ENCODE measurements around the gene MDFI.

MDFI gene

DNA sequence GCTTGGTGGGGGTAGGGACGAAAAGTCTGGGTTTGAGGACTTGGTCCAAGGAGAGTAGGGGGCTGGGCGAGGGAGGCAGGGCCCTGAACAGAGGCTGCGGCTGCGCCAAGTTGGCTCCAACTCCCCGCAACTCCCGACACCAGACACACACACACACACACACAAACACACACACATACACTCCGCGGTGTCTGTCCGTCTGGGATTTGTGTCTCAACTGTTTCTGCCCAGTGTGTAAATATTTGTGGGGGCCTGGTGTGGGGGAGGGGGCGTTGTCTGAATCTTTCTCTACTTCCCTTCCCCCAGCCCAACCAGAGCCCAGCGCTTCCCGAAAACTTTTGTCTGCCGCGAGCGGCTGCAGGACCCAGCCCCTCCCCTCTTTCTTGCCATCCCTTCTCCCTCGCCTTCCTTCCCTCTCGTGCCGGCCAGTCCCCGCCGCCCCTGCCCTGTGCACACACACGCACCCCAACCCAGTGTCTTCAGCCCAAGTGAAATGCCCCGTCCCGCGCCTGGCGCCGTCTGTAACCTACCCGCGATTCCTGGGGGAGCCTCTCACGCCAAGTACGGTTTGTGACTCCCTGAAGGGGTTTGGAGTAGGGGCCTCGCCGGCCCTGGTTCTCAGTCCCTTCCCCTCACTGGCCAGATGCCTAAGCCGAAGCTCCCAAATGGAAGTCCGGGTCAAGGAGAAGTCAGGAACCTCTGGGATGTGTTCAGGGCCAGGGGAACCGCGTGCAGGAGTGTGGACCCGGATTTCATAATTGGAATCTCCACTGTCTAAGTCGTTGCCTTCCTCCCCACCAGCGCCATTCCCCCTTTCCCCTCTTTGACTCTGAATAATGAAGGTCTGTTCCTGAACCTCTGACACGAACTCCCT, 904 bp downstream of the MDFI start:
- Histone ChIP-seq H3K9me3 (ENCODE audit: control extremely low read depth in 1 of 5, control insufficient read depth in 4 of 5, insufficient read depth in 2 of 5, low read depth in 1 of 5, low read length in 4 of 5) (no peaks in the 10 kb centered on the region), H3K27ac (ENCODE audit: insufficient read depth in 1 of 2, low read depth in 1 of 2, low read length in 2 of 2, poor library complexity in 1 of 2, severe bottlenecking in 2 of 2) (no peak overlapping the region), H3K4me3 (ENCODE audit: control insufficient read depth in 1 of 7, extremely low read depth in 1 of 7, insufficient read depth in 4 of 7, low read depth in 2 of 7, low read length in 6 of 7) (peak overlapping the region in 6 of 7 experiments; percentile 29 to 74 (median 66)), H3K4me1 (ENCODE audit: control extremely low read depth in 1 of 4, control insufficient read depth in 4 of 4, insufficient read depth in 4 of 4, low read length in 3 of 4) (peaks cover 0 to 46% (median 40%) of the 10 kb centered on the region in 4 experiments), H3K36me3 (ENCODE audit: control insufficient read depth in 4 of 4, insufficient read depth in 4 of 4, low read length in 3 of 4) (no peaks in the 10 kb centered on the region), H3K27me3 (replicated peaks in 2 of 5; ENCODE audit: control insufficient read depth in 4 of 5, insufficient read depth in 5 of 5, low read length in 4 of 5) (peaks cover 0 to 60% (median 15%) of the 10 kb centered on the region in 5 experiments)
- WGBS (ENCODE audit: insufficient coverage): 54% methylated on average over 24 of the region's 40 CpGs
- ChIA-PET CTCF (no interaction called here), POLR2A (no interaction called here)
- peak in 1 of 3 donors; percentile 42 for DNase-seq

DNA sequence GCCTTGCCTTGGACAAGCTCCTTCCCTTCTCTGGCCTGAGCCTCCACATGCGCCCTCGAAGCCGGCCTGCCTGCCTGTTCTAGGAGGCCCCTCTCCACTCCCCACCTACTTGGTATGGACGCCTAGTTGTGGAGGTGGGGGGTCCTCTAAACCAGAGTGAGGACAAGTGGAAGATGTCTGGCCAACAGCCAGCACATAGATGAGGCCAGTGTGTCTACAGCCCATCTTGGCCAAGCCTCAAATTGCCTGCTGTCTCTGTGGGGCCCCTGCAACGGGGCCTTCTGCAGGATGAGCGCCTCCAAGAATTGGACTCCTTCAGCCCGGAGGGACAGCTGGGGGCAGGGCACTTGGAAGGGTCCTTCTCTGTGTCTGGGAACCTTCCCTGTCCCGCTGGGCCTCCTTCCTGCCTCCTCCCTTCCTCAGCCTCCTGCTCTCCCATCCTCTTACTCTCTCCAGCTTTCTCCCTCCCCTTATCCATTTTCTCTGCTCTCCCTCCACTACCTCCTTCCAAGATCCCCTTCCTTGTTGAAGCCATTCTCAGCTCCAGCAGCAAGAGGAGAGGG, 1.6 kb downstream of the MDFI start:
- Histone ChIP-seq H3K4me1 (ENCODE audit: control extremely low read depth in 1 of 4, control insufficient read depth in 4 of 4, insufficient read depth in 4 of 4, low read length in 3 of 4) (peaks cover 0 to 40% (median 33%) of the 10 kb centered on the region in 4 experiments), H3K27me3 (replicated peaks in 2 of 5; ENCODE audit: control insufficient read depth in 4 of 5, insufficient read depth in 5 of 5, low read length in 4 of 5) (peaks cover 0 to 60% (median 15%) of the 10 kb centered on the region in 5 experiments), H3K36me3 (ENCODE audit: control insufficient read depth in 4 of 4, insufficient read depth in 4 of 4, low read length in 3 of 4) (no peaks in the 10 kb centered on the region), H3K9me3 (ENCODE audit: control extremely low read depth in 1 of 5, control insufficient read depth in 4 of 5, insufficient read depth in 2 of 5, low read depth in 1 of 5, low read length in 4 of 5) (no peaks in the 10 kb centered on the region), H3K27ac (ENCODE audit: insufficient read depth in 1 of 2, low read depth in 1 of 2, low read length in 2 of 2, poor library complexity in 1 of 2, severe bottlenecking in 2 of 2) (no peak overlapping the region), H3K4me3 (ENCODE audit: control insufficient read depth in 1 of 7, extremely low read depth in 1 of 7, insufficient read depth in 4 of 7, low read depth in 2 of 7, low read length in 6 of 7) (no peak overlapping the region)
- ChIA-PET CTCF (no interaction called here), POLR2A (no interaction called here)
- 96% methylated on average over 3 of the region's 8 CpGs for WGBS (ENCODE audit: insufficient coverage)
- DNase-seq: no peak

DNA sequence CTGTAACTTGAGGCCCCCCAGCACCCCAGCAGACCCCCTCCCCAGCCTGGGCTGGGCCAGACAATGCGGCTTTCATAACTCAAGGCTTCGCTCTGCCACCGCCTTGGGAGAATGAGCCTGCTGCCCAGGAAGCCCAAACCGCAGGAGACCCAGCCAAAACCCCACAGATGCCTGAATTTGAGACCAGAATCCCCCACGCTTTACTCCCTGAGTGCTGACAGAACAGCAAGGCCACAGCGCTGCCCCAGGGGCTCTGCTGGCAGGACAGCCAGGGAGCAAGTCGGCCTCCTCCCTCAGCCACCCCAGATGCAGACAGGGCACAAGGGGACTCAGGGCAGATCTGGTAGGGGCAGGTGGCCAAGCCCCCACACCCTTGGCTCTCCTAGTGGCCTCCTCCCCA, 2.2 kb downstream of the MDFI start:
- DNase-seq: no peak
- Histone ChIP-seq H3K27ac (ENCODE audit: insufficient read depth in 1 of 2, low read depth in 1 of 2, low read length in 2 of 2, poor library complexity in 1 of 2, severe bottlenecking in 2 of 2) (no peak overlapping the region), H3K36me3 (ENCODE audit: control insufficient read depth in 4 of 4, insufficient read depth in 4 of 4, low read length in 3 of 4) (no peaks in the 10 kb centered on the region), H3K27me3 (replicated peaks in 2 of 5; ENCODE audit: control insufficient read depth in 4 of 5, insufficient read depth in 5 of 5, low read length in 4 of 5) (peaks cover 0 to 60% (median 15%) of the 10 kb centered on the region in 5 experiments), H3K4me1 (ENCODE audit: control extremely low read depth in 1 of 4, control insufficient read depth in 4 of 4, insufficient read depth in 4 of 4, low read length in 3 of 4) (peaks cover 0 to 37% (median 28%) of the 10 kb centered on the region in 4 experiments), H3K4me3 (ENCODE audit: control insufficient read depth in 1 of 7, extremely low read depth in 1 of 7, insufficient read depth in 4 of 7, low read depth in 2 of 7, low read length in 6 of 7) (no peak overlapping the region), H3K9me3 (ENCODE audit: control extremely low read depth in 1 of 5, control insufficient read depth in 4 of 5, insufficient read depth in 2 of 5, low read depth in 1 of 5, low read length in 4 of 5) (no peaks in the 10 kb centered on the region)
- ChIA-PET POLR2A (interaction anchor here (0.7 kb wide), 1 partner anchor 931 kb away, joined by 3 read pairs; no protein-coding TSS in a partner anchor), CTCF (no interaction called here)
- WGBS (ENCODE audit: insufficient coverage): 98% methylated on average over 6 of the region's 7 CpGs

DNA sequence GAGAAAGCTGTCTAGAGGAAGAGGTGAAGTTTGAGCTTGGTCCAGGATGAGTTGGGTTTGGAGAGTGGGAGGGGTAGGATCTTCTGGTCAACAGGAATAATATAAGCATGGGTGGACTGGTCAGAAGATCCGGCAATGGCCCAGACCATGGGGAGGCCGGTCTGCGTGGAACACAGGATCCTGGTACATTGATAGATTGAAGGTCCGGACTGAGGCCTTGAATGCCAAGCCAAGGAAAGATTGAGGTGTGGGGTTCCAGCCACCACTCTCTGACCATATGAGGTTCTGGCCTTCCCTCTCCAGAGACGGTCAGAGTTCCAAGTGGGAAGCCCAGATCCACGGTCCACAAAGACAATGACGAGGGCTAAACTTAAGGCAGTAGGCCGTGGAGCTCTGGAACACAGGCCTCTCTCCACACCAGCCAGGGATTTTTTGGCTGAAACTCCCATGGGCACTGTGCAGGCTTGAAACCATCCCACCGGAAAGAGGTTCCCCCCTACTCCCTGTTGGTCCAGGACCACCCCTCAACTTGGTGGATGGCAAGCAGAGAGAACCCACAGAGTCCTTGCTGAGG, 3.2 kb downstream of the MDFI start:
- H3K4me3 ChIP-seq (ENCODE audit: control insufficient read depth in 1 of 7, extremely low read depth in 1 of 7, insufficient read depth in 4 of 7, low read depth in 2 of 7, low read length in 6 of 7): no peak overlapping the region
- H3K27me3 ChIP-seq (replicated peaks in 2 of 5; ENCODE audit: control insufficient read depth in 4 of 5, insufficient read depth in 5 of 5, low read length in 4 of 5): peaks cover 0 to 54% (median 15%) of the 10 kb centered on the region in 5 experiments
- H3K9me3 ChIP-seq (ENCODE audit: control extremely low read depth in 1 of 5, control insufficient read depth in 4 of 5, insufficient read depth in 2 of 5, low read depth in 1 of 5, low read length in 4 of 5): no peaks in the 10 kb centered on the region
- POLR2A ChIA-PET: interaction anchor here (0.6 kb wide), 1 partner anchor 238 kb away, joined by 4 read pairs; no protein-coding TSS in a partner anchor
- CTCF ChIA-PET: interaction anchor here (1.2 kb wide), 1 partner anchor 39 kb away, joined by 3 read pairs; no protein-coding TSS in a partner anchor
- H3K36me3 ChIP-seq (ENCODE audit: control insufficient read depth in 4 of 4, insufficient read depth in 4 of 4, low read length in 3 of 4): no peaks in the 10 kb centered on the region
- H3K4me1 ChIP-seq (ENCODE audit: control extremely low read depth in 1 of 4, control insufficient read depth in 4 of 4, insufficient read depth in 4 of 4, low read length in 3 of 4): peaks cover 0 to 41% (median 25%) of the 10 kb centered on the region in 4 experiments
- DNase-seq: no peak
- no peak overlapping the region for H3K27ac ChIP-seq (ENCODE audit: insufficient read depth in 1 of 2, low read depth in 1 of 2, low read length in 2 of 2, poor library complexity in 1 of 2, severe bottlenecking in 2 of 2)
- WGBS (ENCODE audit: insufficient coverage): 96% methylated on average over 9 of the region's 9 CpGs

DNA sequence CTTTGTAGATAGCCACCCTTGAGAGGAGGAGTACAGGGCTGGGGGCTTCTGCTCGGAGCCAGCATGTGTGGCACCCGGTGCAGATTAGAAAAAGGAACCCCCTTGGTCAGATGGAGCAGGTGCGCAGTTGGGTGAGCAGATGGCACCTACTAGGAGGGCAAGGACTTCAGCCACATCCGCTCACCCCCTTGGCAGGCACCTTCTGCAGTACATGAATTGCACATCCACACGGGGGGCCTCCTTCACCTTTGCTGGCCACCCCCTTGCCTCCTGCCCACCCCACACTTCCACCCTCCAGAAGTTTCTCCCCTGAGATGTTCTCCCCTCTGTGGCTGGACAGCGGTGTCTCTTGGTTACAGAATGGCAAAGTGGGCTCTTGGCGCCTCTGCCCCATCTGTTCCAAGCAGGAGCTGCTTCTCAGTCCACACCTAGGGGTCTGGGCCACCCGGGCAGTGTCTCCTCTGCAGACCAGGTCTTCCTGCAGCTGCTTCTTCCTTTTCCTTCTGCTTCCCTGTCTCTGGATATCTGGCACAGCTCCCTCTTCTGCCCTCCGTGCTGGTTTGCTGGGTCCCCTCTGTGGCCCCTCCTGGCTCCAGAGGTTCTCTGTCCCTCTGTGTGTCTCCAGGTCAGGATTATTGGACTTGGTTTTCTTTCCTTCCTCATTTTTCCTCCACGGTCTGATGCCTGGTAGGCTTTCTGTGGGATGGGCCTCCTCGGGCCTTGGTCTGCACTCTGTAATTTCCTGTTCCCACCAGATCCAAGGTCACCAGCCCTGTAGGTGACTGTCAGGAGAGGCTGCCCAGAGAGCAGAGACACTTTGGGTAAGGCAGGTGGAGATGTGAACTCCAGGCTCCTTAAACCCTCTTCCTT, 4.1 kb downstream of the MDFI start:
- ChIA-PET CTCF (interaction anchor here (1.2 kb wide), 1 partner anchor 39 kb away, joined by 3 read pairs; no protein-coding TSS in a partner anchor), POLR2A (interaction anchor here (0.6 kb wide), 1 partner anchor 237 kb away, joined by 4 read pairs; no protein-coding TSS in a partner anchor)
- peaks cover 0 to 41% (median 23%) of the 10 kb centered on the region in 4 experiments for H3K4me1 ChIP-seq (ENCODE audit: control extremely low read depth in 1 of 4, control insufficient read depth in 4 of 4, insufficient read depth in 4 of 4, low read length in 3 of 4)
- peaks cover 0 to 3% (median 0%) of the 10 kb centered on the region in 4 experiments for H3K36me3 ChIP-seq (ENCODE audit: control insufficient read depth in 4 of 4, insufficient read depth in 4 of 4, low read length in 3 of 4)
- 81% methylated on average over 11 of the region's 11 CpGs for WGBS (ENCODE audit: insufficient coverage)
- no peak overlapping the region for H3K27ac ChIP-seq (ENCODE audit: insufficient read depth in 1 of 2, low read depth in 1 of 2, low read length in 2 of 2, poor library complexity in 1 of 2, severe bottlenecking in 2 of 2)
- H3K27me3 ChIP-seq (replicated peaks in 2 of 5; ENCODE audit: control insufficient read depth in 4 of 5, insufficient read depth in 5 of 5, low read length in 4 of 5): peaks cover 0 to 45% (median 15%) of the 10 kb centered on the region in 5 experiments
- H3K4me3 ChIP-seq (ENCODE audit: control insufficient read depth in 1 of 7, extremely low read depth in 1 of 7, insufficient read depth in 4 of 7, low read depth in 2 of 7, low read length in 6 of 7): no peak overlapping the region
- no peak for DNase-seq
- no peaks in the 10 kb centered on the region for H3K9me3 ChIP-seq (ENCODE audit: control extremely low read depth in 1 of 5, control insufficient read depth in 4 of 5, insufficient read depth in 2 of 5, low read depth in 1 of 5, low read length in 4 of 5)

DNA sequence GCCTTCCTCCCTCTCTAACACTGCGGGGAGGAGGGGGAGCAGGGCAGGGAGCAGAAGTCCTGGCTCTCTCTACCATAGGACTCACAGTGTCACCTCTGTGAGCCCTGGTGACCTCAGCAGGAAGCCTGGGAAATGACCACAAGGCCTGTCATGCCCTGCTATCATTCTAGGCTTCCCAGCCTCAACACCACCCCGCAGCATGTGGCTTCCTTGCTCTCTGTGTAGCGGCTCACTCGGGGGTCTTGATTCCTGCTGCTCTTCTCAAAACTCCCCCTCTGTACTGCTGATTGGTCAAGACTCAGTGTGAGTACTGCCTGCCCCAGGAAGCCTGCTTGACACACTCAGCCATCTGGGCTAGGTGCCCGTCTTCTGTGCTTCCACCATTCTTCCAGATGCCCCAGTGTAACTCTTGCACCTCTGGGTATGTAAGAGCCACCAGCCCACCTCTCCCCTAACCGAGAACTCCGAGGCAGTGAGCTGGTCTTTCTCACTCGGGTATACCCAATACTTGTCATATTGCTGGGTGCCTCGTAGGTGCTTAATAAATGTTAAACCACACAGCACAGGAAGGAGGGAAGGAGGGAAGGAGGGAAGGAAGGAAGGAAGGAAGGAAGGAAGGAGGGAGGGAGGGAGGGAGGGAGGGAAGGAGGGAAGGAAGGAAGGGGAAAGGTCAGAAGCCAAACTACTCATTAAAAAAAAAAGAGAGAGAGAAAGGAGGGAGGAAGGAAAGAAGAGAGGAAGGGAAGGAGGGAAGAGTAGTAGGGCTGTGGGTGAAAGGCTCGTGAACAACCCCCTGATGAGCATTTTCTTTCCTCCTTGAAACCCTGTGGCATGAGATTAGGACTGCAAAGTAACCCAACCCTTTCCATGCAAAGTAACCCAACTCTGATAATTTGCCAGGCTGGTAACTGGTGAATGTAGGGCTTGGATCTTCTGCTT, 5.0 kb downstream of the MDFI start:
- 61% methylated on average over 9 of the region's 10 CpGs for WGBS (ENCODE audit: insufficient coverage)
- H3K36me3 ChIP-seq (ENCODE audit: control insufficient read depth in 4 of 4, insufficient read depth in 4 of 4, low read length in 3 of 4): peaks cover 0 to 3% (median 0%) of the 10 kb centered on the region in 4 experiments
- CTCF ChIA-PET: no interaction called here
- H3K9me3 ChIP-seq (ENCODE audit: control extremely low read depth in 1 of 5, control insufficient read depth in 4 of 5, insufficient read depth in 2 of 5, low read depth in 1 of 5, low read length in 4 of 5): no peaks in the 10 kb centered on the region
- H3K4me3 ChIP-seq (ENCODE audit: control insufficient read depth in 1 of 7, extremely low read depth in 1 of 7, insufficient read depth in 4 of 7, low read depth in 2 of 7, low read length in 6 of 7): no peak overlapping the region
- POLR2A ChIA-PET: no interaction called here
- H3K27me3 ChIP-seq (replicated peaks in 2 of 5; ENCODE audit: control insufficient read depth in 4 of 5, insufficient read depth in 5 of 5, low read length in 4 of 5): peaks cover 0 to 36% (median 11%) of the 10 kb centered on the region in 5 experiments
- H3K4me1 ChIP-seq (ENCODE audit: control extremely low read depth in 1 of 4, control insufficient read depth in 4 of 4, insufficient read depth in 4 of 4, low read length in 3 of 4): peaks cover 0 to 34% (median 14%) of the 10 kb centered on the region in 4 experiments
- H3K27ac ChIP-seq (ENCODE audit: insufficient read depth in 1 of 2, low read depth in 1 of 2, low read length in 2 of 2, poor library complexity in 1 of 2, severe bottlenecking in 2 of 2): no peak overlapping the region
- peak in 1 of 3 donors; percentile 25 for DNase-seq

Data from common myeloid progenitor, CD34-positive (primary cell).